ENCODE data around the gene RITA1. TPM values are rescaled to one million over a fixed set of nuclear protein-coding genes. Genes with fewer than 3 reads are reported as not detected.
"Not testable (repeated sequence)": the region's sequence is repeated elsewhere in the genome, so short reads cannot be mapped to it uniquely, and the experiment has no call there.

The RITA1 gene, protein sequence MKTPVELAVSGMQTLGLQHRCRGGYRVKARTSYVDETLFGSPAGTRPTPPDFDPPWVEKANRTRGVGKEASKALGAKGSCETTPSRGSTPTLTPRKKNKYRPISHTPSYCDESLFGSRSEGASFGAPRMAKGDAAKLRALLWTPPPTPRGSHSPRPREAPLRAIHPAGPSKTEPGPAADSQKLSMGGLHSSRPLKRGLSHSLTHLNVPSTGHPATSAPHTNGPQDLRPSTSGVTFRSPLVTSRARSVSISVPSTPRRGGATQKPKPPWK
- 20.6 and 33.1 TPM in 2 replicates for total RNA-seq (2014; rRNA removed; shearing (Covaris generic))

DNA sequence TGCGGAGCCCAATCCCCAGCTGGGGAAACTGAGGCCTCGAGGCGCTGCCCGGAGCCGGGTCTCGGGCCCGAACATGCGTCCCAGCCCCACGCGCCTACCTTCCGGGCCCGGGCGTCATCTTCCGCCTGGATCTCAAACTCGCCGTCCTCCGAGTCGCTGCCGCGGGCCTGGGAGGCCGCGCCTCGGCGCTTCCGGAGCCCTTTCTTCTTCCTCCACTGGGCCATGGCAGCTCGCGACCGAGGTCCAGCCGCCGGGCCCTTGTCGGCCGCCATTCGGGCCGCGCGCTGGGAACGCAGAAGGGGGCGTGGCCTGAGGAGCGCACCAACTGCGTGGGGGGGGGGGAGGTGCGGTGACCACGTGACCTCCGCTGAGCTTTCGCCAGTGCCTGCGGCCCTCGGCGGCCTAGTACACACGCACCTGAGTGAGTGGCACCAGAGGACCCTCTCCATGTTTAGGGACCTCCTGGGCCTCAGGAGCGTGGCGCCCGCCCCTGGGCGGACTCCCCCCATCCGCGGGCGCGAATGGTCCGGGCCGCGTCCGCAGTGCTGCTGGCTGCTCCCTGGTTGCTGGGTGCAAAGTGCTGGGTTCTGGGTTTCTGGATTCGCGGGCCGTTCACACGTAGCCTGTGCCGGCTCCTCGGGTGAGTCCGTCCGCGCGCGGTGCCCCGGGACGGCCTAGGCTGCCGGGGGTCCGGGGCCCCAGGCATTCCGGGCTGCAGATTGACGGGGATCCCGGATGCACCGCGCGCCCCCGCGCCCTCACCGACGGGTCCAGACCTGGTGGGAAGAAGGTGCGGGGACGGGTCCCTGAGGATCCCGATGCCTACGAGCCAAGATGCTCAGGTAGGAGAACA, at the start of gene RITA1, which contains the start of gene DDX54:
Gene RITA1, plus strand, starts transcription at position 542 of the 853 bp plus-strand sequence. CDS start 1,026 bp downstream, outside the sequence.
Gene DDX54, minus strand, starts transcription at position 299 of the 853 bp plus-strand sequence. Its CDS starts 27 bp downstream, at position 272.
- Histone ChIP-seq H3K4me1 (replicated peaks) (peaks cover 31% of the 10 kb centered on the region), H3K9me3 (replicated peaks) (no peaks in the 10 kb centered on the region), H3K36me3 (peaks cover 47% of the 10 kb centered on the region), H3K27me3 (replicated peaks) (no peaks in the 10 kb centered on the region), H3K27ac (peak within 1 kb of the TSS; percentile 97), H3K4me3 (peak within 1 kb of the TSS; percentile 93)
- DNase-seq (ENCODE audit: low read depth in 1 of 2, low spot score in 2 of 2) = peak; percentile 69 to 92

DNA sequence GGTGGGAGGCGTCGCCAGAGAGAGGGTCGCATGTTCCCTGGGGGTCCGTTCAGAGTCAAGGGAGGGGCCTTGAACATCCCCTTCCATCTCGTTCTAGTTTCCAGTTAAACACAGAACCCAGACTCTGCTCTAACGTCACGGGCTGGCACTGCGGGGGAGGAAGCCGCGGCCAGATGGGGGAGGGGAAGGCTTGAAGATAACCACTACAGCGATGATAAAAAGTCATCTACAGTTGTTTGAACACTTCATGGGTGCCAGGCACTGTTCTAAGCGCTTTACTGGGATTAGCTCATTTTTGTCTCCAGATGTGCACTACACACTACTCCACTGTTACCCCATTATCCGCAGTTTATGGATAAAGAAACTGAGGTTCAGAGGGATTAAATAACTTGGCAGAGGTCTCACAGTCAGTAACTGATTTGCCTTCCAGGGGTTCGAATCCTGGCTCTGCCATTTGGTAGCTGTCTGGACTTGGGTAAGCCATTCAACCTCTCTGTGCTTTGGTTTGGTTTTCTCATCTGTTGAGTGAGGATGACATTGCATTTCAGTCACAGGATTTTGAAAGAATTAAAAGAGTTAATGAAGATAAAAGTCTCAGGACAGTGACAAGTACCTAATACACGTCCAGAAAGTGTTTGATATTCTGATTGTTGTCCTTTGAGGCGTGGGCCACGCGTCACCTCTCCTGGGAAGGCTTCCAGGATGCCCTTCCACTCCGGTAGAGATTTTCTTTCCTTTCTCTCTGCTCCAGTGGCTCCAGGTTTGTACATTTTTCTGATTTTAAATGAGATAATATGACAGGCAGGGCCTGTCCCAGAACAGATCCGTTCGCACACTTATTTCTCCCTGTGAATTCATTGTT, 49.2 kb upstream of the RITA1 start:
- no peak for DNase-seq (ENCODE audit: low read depth in 1 of 2, low spot score in 2 of 2)

DNA sequence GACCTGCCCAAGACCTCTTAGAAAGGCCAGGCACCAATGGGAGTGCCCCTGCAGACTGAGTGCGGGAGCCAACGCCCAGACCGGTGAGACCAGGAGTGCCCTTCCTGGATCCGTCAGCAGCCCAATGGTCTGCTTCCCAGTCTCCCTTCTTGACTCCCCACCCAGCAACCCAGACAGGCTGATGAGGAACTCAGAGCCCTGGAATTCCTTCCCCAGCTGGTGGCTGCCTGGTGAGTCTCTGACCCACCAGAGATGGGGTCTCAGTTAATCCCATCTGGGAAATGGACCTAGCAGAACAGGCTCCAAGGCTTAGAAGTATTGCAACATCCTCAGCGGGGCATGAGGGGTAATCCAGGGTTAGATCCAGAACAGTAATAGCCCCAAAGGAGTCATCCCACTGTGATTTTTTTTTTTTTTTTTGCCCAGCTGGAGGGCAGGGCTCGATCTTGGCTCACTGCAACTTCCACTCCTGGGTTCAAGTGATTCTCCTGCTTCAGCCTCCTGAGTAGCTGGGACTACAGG, 48.5 kb upstream of the RITA1 start:
- Histone ChIP-seq H3K27ac (no peak overlapping the region), H3K4me3 (no peak overlapping the region), H3K9me3 (replicated peaks) (no peaks in the 10 kb centered on the region), H3K36me3 (no peaks in the 10 kb centered on the region), H3K27me3 (replicated peaks) (no peaks in the 10 kb centered on the region; the same call in 1 of the 2 replicates), H3K4me1 (replicated peaks) (no peaks in the 10 kb centered on the region)
- no peak for DNase-seq (ENCODE audit: low read depth in 1 of 2, low spot score in 2 of 2)

More for the DNA sequence above, 49.2 kb upstream of the RITA1 start:
- Histone ChIP-seq H3K27ac (no peak overlapping the region), H3K36me3 (no peaks in the 10 kb centered on the region), H3K4me1 (replicated peaks) (no peaks in the 10 kb centered on the region), H3K9me3 (replicated peaks) (no peaks in the 10 kb centered on the region), H3K27me3 (replicated peaks) (no peaks in the 10 kb centered on the region; the same call in 1 of the 2 replicates), H3K4me3 (no peak overlapping the region)

DNA sequence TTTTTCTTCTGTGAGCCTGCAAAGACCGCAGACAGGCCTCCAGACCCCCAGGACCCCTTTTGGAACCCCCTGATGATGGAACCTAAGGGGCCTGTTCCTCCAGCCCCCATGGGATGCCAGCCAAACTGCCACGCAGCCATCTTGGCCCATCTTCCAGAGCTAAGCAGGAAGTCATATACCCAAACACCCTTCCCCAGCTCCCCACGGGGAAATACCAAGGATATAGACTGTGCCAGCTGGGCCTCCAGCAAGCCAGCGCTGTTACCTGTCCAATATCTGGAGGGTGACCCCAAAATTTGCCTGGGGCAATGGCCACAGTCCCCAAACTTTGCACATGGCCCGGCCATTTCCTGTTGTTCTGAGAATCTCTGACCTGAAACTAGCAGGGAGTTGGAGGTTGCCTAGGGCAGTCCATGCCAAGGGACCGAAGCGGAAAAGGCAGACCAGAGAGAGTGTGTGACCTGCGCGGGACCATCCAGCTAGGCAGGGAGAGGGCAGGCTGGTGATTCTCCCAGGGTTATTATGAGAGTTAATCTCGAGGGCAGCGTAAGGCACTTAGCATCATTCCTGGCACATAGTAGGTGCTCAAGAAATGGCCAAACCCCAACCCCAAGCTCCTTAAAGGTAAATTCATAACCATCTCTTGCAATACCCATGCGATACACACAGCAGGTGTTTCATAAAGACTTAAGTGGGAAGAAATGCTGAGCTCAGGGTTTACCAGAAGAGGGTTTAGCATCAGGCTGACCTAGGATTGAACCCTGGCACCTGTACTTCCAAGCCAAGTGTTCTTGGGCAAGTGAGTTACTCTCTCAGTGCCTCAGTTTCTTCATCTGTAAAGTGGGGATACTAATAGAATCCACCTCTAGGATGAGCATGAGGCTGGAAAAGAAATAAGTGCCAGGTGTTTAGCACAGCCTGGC, 47.4 kb upstream of the RITA1 start:
- no peak for DNase-seq (ENCODE audit: low read depth in 1 of 2, low spot score in 2 of 2)
- Histone ChIP-seq H3K36me3 (no peaks in the 10 kb centered on the region), H3K4me3 (no peak overlapping the region), H3K9me3 (replicated peaks) (no peaks in the 10 kb centered on the region), H3K4me1 (replicated peaks) (no peaks in the 10 kb centered on the region), H3K27ac (no peak overlapping the region), H3K27me3 (replicated peaks) (no peaks in the 10 kb centered on the region; the same call in 1 of the 2 replicates)

DNA sequence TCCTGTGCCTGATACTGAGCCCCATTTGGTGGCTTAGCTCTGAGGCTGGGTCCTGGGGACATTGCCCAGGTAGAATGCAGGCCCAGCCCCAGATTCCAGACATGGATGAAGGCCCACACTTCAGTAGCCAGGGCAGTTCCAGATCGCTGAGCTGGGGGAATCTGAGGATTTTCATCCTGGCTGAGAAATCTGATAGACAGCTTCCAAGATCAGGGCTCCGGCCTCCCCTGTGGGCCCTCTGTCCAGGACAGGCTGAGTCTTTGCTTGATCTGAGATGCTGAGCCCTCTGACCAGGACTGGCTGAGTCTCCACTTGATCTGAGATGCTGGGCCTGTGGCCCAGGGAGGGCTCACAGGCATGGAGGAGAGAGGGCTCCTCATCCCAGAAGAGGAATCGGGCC, 46.7 kb upstream of the RITA1 start:
- Histone ChIP-seq H3K9me3 (replicated peaks) (no peaks in the 10 kb centered on the region), H3K27me3 (replicated peaks) (no peaks in the 10 kb centered on the region; the same call in 1 of the 2 replicates), H3K27ac (no peak overlapping the region), H3K4me3 (no peak overlapping the region), H3K36me3 (no peaks in the 10 kb centered on the region), H3K4me1 (replicated peaks) (no peaks in the 10 kb centered on the region)
- DNase-seq (ENCODE audit: low read depth in 1 of 2, low spot score in 2 of 2) = no peak

DNA sequence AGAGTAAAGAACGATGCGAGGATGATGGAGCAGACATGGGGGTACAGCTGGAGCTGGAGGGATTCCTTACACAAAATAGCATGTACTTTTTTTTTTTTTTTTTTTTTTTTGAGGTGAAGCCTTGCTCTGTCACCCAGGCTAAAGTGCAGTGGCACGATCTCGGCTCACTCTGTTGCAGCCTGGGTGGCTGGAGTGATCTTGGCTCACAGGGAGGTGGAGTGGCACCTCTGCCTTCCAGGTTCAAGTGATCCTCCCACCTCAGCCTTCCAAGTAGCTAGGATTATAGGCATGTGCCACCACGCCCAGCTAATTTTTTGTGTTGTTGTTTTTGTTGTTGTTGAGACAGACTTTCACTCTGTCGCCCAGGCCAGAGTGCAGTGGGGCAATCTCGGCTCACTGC, 44.8 kb upstream of the RITA1 start:
- Histone ChIP-seq H3K36me3 (no peaks in the 10 kb centered on the region), H3K4me3 (no peak overlapping the region), H3K27ac (no peak overlapping the region), H3K4me1 (replicated peaks) (no peaks in the 10 kb centered on the region), H3K27me3 (replicated peaks) (no peaks in the 10 kb centered on the region; the same call in 1 of the 2 replicates), H3K9me3 (replicated peaks) (no peaks in the 10 kb centered on the region)
- no peak for DNase-seq (ENCODE audit: low read depth in 1 of 2, low spot score in 2 of 2)

DNA sequence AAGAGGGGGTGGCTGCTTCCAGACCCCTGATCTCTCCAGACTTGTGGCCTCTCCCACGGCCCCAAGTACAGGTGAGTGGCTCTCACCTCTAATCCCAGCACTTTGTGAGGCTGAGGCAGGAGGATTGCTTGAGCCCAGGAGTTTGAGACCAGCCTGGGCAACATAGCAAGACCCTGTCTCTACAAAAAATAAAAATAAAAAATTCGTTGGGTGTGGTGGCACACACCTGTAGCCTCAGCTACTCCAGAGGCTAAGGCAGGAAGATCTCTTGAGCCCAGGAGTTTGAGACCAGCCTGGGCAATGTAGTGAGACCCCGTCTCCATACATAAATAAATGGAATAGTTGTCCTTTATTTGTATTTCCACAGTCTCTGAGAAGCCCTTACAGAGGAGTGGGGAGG, 43.8 kb upstream of the RITA1 start:
- not testable (repeated sequence) for H3K27ac ChIP-seq; H3K9me3 ChIP-seq (replicated peaks)

DNA sequence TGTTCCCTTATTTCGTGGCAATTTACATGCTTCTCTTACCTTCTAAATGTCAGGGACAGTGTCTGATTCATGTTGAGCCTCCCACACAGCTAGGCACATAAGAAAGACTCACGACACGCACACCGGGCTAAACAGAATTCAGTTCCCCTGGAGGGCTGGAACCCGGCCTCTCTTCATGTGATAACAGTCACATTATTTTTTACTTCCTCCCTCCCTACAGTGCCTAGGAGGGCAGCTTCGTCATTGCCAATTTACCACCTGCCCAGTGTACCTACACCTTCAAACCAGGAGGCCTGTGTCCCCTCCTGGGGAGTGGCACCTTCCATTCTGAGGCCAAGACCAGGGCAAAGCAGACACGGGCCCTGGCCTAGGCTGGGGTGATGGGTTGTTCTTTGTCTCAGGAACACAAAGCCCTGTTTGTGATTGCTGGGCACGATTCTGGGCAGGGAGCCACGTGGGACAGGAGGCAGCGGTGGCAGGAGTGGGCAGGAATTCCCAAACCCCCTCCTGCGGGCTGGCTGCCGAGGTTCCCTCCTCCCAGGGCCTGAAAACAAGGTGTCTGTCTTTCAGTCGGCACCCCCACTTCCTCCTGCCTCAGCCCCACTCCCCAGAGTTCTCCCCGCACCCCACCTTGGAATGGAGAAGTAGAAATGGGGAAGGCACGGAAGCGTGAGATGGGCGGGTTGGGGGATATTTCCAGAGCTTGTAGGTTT, 43.2 kb upstream of the RITA1 start:
- DNase-seq (ENCODE audit: low read depth in 1 of 2, low spot score in 2 of 2) = no peak
- H3K36me3 ChIP-seq = no peaks in the 10 kb centered on the region
- H3K4me1 ChIP-seq (replicated peaks) = no peaks in the 10 kb centered on the region
- no peaks in the 10 kb centered on the region for H3K9me3 ChIP-seq (replicated peaks)
- H3K27ac ChIP-seq = no peak overlapping the region
- H3K4me3 ChIP-seq = no peak overlapping the region
- H3K27me3 ChIP-seq (replicated peaks) = peaks cover 4% of the 10 kb centered on the region; the same call in 1 of the 2 replicates

More for the DNA sequence above, 43.8 kb upstream of the RITA1 start:
- H3K27me3 ChIP-seq (replicated peaks); H3K36me3 ChIP-seq; H3K4me3 ChIP-seq; DNase-seq (ENCODE audit: low read depth in 1 of 2, low spot score in 2 of 2); H3K4me1 ChIP-seq (replicated peaks): not testable (repeated sequence)

DNA sequence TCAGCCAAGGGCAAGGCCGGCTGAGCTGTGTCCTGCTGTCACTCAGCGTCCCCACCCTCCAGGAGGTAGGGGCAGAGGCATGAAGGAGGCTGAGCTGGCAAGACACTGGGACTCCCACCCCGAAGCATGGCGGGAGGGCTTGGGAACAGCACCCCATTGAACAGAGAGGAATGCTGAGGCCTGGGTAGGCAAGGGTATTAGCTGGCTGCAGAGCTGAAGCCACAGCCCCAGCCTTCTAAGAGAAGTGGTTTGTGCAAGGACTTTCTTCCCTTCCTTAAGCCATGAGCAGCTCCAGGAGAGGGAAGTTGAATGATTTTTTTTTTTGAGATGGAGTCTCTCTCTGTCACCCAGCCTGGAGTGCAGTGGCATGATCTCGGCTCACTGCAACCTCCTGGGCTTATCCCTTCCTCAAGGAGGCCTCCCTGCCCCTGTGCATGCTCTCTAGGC, 42.6 kb upstream of the RITA1 start:
- Histone ChIP-seq H3K9me3 (replicated peaks) (no peaks in the 10 kb centered on the region), H3K4me1 (replicated peaks) (no peaks in the 10 kb centered on the region), H3K27ac (no peak overlapping the region), H3K4me3 (no peak overlapping the region), H3K36me3 (no peaks in the 10 kb centered on the region), H3K27me3 (replicated peaks) (peaks cover 5% of the 10 kb centered on the region; the same call in 1 of the 2 replicates)
- no peak for DNase-seq (ENCODE audit: low read depth in 1 of 2, low spot score in 2 of 2)

DNA sequence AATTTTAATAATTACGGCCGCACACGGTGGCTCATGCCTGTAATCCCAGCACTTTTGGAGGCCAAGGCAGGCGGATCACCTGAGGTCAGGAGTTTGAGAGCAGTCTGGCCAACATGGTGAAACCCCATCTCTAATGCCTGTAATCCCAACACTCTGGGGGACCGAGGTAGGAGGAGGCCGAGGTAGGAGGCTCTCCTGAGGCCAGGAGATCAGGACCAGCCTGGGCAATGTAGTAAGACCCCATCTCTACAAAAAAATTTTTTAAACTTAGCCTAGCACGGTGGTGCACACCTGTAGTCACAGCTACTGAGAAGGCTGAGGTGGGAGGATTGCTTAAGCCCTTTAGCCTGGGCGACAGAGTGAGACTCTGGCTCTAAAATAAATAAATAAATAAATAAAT, 41.6 kb upstream of the RITA1 start:
- H3K36me3 ChIP-seq = no peaks in the 10 kb centered on the region
- DNase-seq (ENCODE audit: low read depth in 1 of 2, low spot score in 2 of 2) = no peak
- H3K27ac ChIP-seq = no peak overlapping the region
- no peak overlapping the region for H3K4me3 ChIP-seq
- H3K27me3 ChIP-seq (replicated peaks) = peaks cover 5% of the 10 kb centered on the region; the same call in 1 of the 2 replicates
- H3K9me3 ChIP-seq (replicated peaks) = no peaks in the 10 kb centered on the region
- H3K4me1 ChIP-seq (replicated peaks) = no peaks in the 10 kb centered on the region

DNA sequence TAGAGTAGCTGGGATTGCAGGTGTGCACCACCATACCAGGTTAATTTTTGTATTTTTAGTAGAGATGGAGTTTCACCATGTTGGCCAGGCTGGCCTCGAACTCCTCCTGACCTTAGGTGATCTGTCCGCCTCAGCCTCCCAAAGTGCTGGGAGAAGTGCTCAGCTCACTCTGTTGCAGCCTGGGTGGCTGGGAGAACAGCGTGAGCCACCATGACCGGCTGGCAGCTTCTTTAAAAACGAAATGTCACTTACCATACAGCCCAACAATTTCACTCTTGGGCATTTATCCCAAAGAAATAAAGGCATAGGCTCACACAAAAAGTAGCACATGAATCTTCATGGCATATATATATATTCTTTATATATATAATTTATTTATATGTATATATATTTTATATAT, 40.7 kb upstream of the RITA1 start:
- DNase-seq (ENCODE audit: low read depth in 1 of 2, low spot score in 2 of 2) = no peak
- peaks cover 6% of the 10 kb centered on the region; the same call in 1 of the 2 replicates for H3K4me1 ChIP-seq (replicated peaks)

More for the DNA sequence above, 40.7 kb upstream of the RITA1 start:
- no peaks in the 10 kb centered on the region for H3K9me3 ChIP-seq (replicated peaks)
- H3K27me3 ChIP-seq (replicated peaks) = peaks cover 5% of the 10 kb centered on the region; the same call in 1 of the 2 replicates
- no peaks in the 10 kb centered on the region for H3K36me3 ChIP-seq
- H3K4me3 ChIP-seq = no peak overlapping the region
- no peak overlapping the region for H3K27ac ChIP-seq
